Pancreas (tissue), 10 donors: ENCODE data around the gene CLIP4. TPM values are rescaled to one million over a fixed set of nuclear protein-coding genes. Genes with fewer than 3 reads are reported as not detected.

ENCODE experiments used
- ATAC-seq, 4 donors: fragments of 200-7000 bp; cut with Tn5 transposase; one replicate each; pipeline versions ENCODE4 v1.8.0 to v1.9.1; 2020; ENCODE audit warnings: mild to moderate bottlenecking in 4 of 4, moderate library complexity in 4 of 4
- DNase-seq, 6 donors: peaks; one replicate each; pipeline ENCODE4 v3.0.0-alpha.2; 2020
- FAIRE-seq: peaks from 2 replicates; lab custom pipeline; 2012; peaks lifted over from hg19 to GRCh38; lab: Jason Lieb, UNC
- H3K27ac ChIP-seq, 4 donors: fragments of 200-600 bp; sonication (generic); 1 replicate in 3 of 4; 2 replicates in 1 of 4; pipeline versions ENCODE4 v1.5.0 to v1.8.0; 2020
- H3K27me3 ChIP-seq, 4 donors: fragments of 200-600 bp; one replicate each; pipeline ENCODE4 v1.8.0; 2021
- H3K36me3 ChIP-seq, 3 donors: fragments of 200-600 bp; sonication (generic) in 1 of 3; one replicate each; pipeline versions ENCODE4 v1.5.0 to v1.8.0; 2020 to 2021
- H3K4me1 ChIP-seq, 3 donors: fragments of 200-600 bp; one replicate each; pipeline ENCODE4 v1.8.0; 2021
- H3K4me3 ChIP-seq, 4 donors: fragments of 200-600 bp; sonication (generic) in 2 of 4; one replicate each; pipeline versions ENCODE4 v1.5.0 to v1.8.0; 2020 to 2021
- H3K9me3 ChIP-seq, 4 donors: fragments of 200-600 bp; one replicate each; pipeline ENCODE4 v1.8.0; 2021
- CTCF ChIP-seq, 4 donors: fragments of 200-600 bp; sonication (generic) in 3 of 4; IDR thresholded peaks; one replicate each; pipeline versions ENCODE4 v1.5.0 to v1.8.0; 2021; ENCODE audit warnings: antibody characterized with exemption in 4 of 4
- WGBS, 2 donors: extraction: QIAGEN DNeasy Blood & Tissue Kit; methylation state at CpG; one replicate each; pipeline ENCODE4 v1.1.7; 2013; 5-methylcytosine and 5-hydroxymethylcytosine counted together
- intact Hi-C, 3 donors: fragments of 100-400 bp; cut with DNase I; formaldehyde crosslinking; loops; one replicate each; pipeline versions ENCODE4 v1.11.1 to v1.14.2; 2022
- polyA plus RNA-seq, 2 donors: library from polyadenylated mRNA; stranded (reverse); fragments of 200-250 nt; gene quantifications; one replicate each; pipeline ENCODE4 v1.2.3, GENCODE V29; 2013
- total RNA-seq, 6 donors: library from RNA; stranded (reverse); fragmentation: NEBNext Ultra II Directional in 4 of 6; extraction: Animal tissue kit (Norgen Biotek cat#: 25700) in 4 of 6; gene quantifications; one replicate each; pipeline versions ENCODE4 v1.2.1 to v1.2.4, GENCODE V29; 2021 to 2023
- donor health status: healthy with polysubstance abuse.
- donor health status: DM: no; HTN: no; CAD: no; lungs with moderate emphysema.
- donor health status: DM: no; HTN: no; CAD: no.
- donor health status: control.
- donor health status: control.
- donor health status: Bipolar disorder and iron deficiency.
- donor health status: DM: yes; HTN: yes; CAD: no.
- donor health status: DM: no; HTN: no; CAD: no.
- donor health status: DM: no; HTN: no; CAD: no.
- donor health status: DM: yes; HTN: yes; CAD: no.

CLIP4 gene
- total and polyA plus RNA-seq, 8 donors: 4.5 to 18.3 (median 7.0) TPM

- Histone ChIP-seq H3K4me3 (no peak overlapping the region), H3K36me3 (no peaks in the 10 kb centered on the region), H3K27me3 (no peaks in the 10 kb centered on the region), H3K27ac (no peak overlapping the region), H3K4me1 (no peaks in the 10 kb centered on the region), H3K9me3 (no peaks in the 10 kb centered on the region)
- ATAC-seq (no peak), DNase-seq (no peak), FAIRE-seq (no peak)
- TF ChIP-seq CTCF (IDR thresholded peaks at IDR 0.05): no peak
- intact Hi-C loops: no loop called here
- 77 to 90% methylated on average over 12 of the region's 12 CpGs for WGBS, 2 donors
Observed at GRCh38 chr2:29220506-29221270, 105.5 kb downstream of the CLIP4 start.

- WGBS, 2 donors: 71 to 87% methylated on average over 11 of the region's 11 CpGs
- Histone ChIP-seq H3K4me1 (no peaks in the 10 kb centered on the region), H3K27me3 (no peaks in the 10 kb centered on the region), H3K36me3 (no peaks in the 10 kb centered on the region), H3K4me3 (no peak overlapping the region), H3K9me3 (no peaks in the 10 kb centered on the region), H3K27ac (no peak overlapping the region)
- no peak for TF ChIP-seq CTCF (IDR thresholded peaks at IDR 0.05)
- DNase-seq: no peak
- ATAC-seq: no peak
- intact Hi-C loops: no loop called here
- FAIRE-seq: no peak
Observed at GRCh38 chr2:29222381-29223179, 107.4 kb downstream of the CLIP4 start.

GRCh38 chr2:29223257-29223656 lies 108.0 kb downstream of the CLIP4 start:
- no peak overlapping the region for H3K27ac ChIP-seq
- no peaks in the 10 kb centered on the region for H3K27me3 ChIP-seq
- H3K9me3 ChIP-seq: no peaks in the 10 kb centered on the region
- no peaks in the 10 kb centered on the region for H3K36me3 ChIP-seq
- H3K4me1 ChIP-seq: no peaks in the 10 kb centered on the region
- DNase-seq: no peak
- TF ChIP-seq CTCF (IDR thresholded peaks at IDR 0.05): no peak
- no peak for FAIRE-seq
- WGBS, 2 donors: 83 to 91% methylated on average over 11 of the region's 11 CpGs
- intact Hi-C loops: no loop called here
- ATAC-seq: no peak
- H3K4me3 ChIP-seq: no peak overlapping the region

- Histone ChIP-seq H3K4me1 (no peaks in the 10 kb centered on the region), H3K27ac (no peak overlapping the region), H3K36me3 (no peaks in the 10 kb centered on the region), H3K4me3 (no peak overlapping the region), H3K9me3 (no peaks in the 10 kb centered on the region), H3K27me3 (no peaks in the 10 kb centered on the region)
- WGBS, 2 donors: 65 to 77% methylated on average over 7 of the region's 7 CpGs
- peak in 1 of 6 donors; percentile 41 for DNase-seq
- ATAC-seq: peak in 3 of 4 donors; percentile 45 to 82 (median 75)
- intact Hi-C loops: no loop called here
- no peak for TF ChIP-seq CTCF (IDR thresholded peaks at IDR 0.05)
- FAIRE-seq: no peak
Observed at GRCh38 chr2:29223851-29224692, 108.9 kb downstream of the CLIP4 start.
